H1 (cell line): ENCODE measurements around the gene FOXRED1. TPM values are rescaled to one million over a fixed set of nuclear protein-coding genes. Genes with fewer than 3 reads are reported as not detected.

Source experiments
- CTCF ChIA-PET: fragments of 300-600 bp; sonication (Branson Sonifier 250); formaldehyde crosslinking; loops from one replicate; lab custom pipeline; 2021; ENCODE audit not compliant: partially characterized antibody; lab: Charles Lee
- POLR2A ChIA-PET: fragments of 300-600 bp; sonication (Branson Sonifier 250); formaldehyde crosslinking; loops from one replicate; lab custom pipeline; 2021; ENCODE audit warnings: inconsistent platforms; ENCODE audit not compliant: partially characterized antibody; lab: Charles Lee
- DNase-seq, 2 experiments: peaks; one replicate each; pipeline versions ENCODE4 v3.0.0 to v3.0.0-alpha.2; 2010 to 2022; ENCODE audit warnings: low spot score in 2 of 2, low read depth in 1 of 2, mixed read lengths in 1 of 2
- FAIRE-seq: peaks from 2 replicates; lab custom pipeline; 2011; peaks lifted over from hg19 to GRCh38; lab: Jason Lieb, UNC
- H2AFZ ChIP-seq: 2 replicates; pipeline ENCODE4 v1.8.1; 2012; ENCODE audit warnings: low read length, inconsistent platforms
- H2AK5ac ChIP-seq: 2 replicates; pipeline ENCODE4 v1.6.1; 2013; ENCODE audit warnings: low read depth, low read length
- H2BK120ac ChIP-seq: replicated peaks from 2 replicates; pipeline ENCODE3; 2013; ENCODE audit warnings: low read depth, low read length, inconsistent platforms
- H2BK12ac ChIP-seq: 2 replicates; pipeline ENCODE4 v1.6.1; 2013; ENCODE audit warnings: low read depth, low read length
- H2BK15ac ChIP-seq: 2 replicates; pipeline ENCODE4 v1.6.1; 2013; ENCODE audit warnings: low read length
- H2BK20ac ChIP-seq: 2 replicates; pipeline ENCODE4 v1.6.1; 2013; ENCODE audit warnings: low read length
- H2BK5ac ChIP-seq: 2 replicates; pipeline ENCODE4 v1.6.1; 2013; ENCODE audit warnings: low read depth, low read length
- H3K14ac ChIP-seq: 2 replicates; pipeline ENCODE4 v1.6.1; 2013; ENCODE audit warnings: inconsistent platforms; ENCODE audit not compliant: insufficient read length
- H3K18ac ChIP-seq: 2 replicates; pipeline ENCODE4 v1.6.1; 2013; ENCODE audit warnings: low read length; ENCODE audit errors: extremely low read depth
- H3K23ac ChIP-seq: 2 replicates; pipeline ENCODE4 v1.6.1; 2013; ENCODE audit warnings: inconsistent platforms; ENCODE audit not compliant: insufficient read length
- H3K23me2 ChIP-seq: 2 replicates; pipeline ENCODE4 v1.6.1; 2013; ENCODE audit warnings: low read depth, low read length
- H3K27ac ChIP-seq: 2 replicates; pipeline ENCODE4 v1.6.1; 2011; ENCODE audit warnings: low read depth, low read length, inconsistent platforms
- H3K27me3 ChIP-seq, 4 experiments: replicated peaks in 1 of 4; 1 replicate in 1 of 4; 2 replicates in 3 of 4; pipeline versions ENCODE4 v1.6.1 to v1.8.1; 2011 to 2013; ENCODE audit warnings: low read length in 3 of 4, mild to moderate bottlenecking in 3 of 4, inconsistent platforms in 2 of 4, mixed read lengths in 2 of 4, moderate library complexity in 1 of 4; ENCODE audit not compliant: control insufficient read depth in 3 of 4, insufficient read depth in 3 of 4; ENCODE audit errors: extremely low read depth in 1 of 4
- H3K36me3 ChIP-seq, 4 experiments: 2 replicates each; pipeline versions ENCODE4 v1.6.1 to v1.8.1; 2011 to 2013; ENCODE audit warnings: mild to moderate bottlenecking in 4 of 4, low read length in 3 of 4, moderate library complexity in 2 of 4, control low read depth in 1 of 4, inconsistent platforms in 1 of 4; ENCODE audit not compliant: insufficient read depth in 4 of 4, control insufficient read depth in 2 of 4
- H3K4ac ChIP-seq: replicated peaks from 2 replicates; pipeline ENCODE3; 2013; ENCODE audit warnings: low read length, low read depth, mixed read lengths, inconsistent platforms; ENCODE audit not compliant: insufficient read length
- H3K4me1 ChIP-seq, 4 experiments: replicated peaks in 1 of 4; 1 replicate in 1 of 4; 2 replicates in 3 of 4; pipeline versions ENCODE4 v1.6.1 to v1.8.1; 2011 to 2013; ENCODE audit warnings: low read length in 3 of 4, inconsistent platforms in 2 of 4, mixed read lengths in 1 of 4; ENCODE audit not compliant: insufficient read depth in 4 of 4, control insufficient read depth in 3 of 4
- H3K4me2 ChIP-seq, 2 experiments: 2 replicates each; pipeline versions ENCODE4 v1.6.1 to v1.8.1; 2011 to 2013; ENCODE audit warnings: low read depth in 2 of 2, low read length in 2 of 2, control low read depth in 1 of 2, inconsistent platforms in 1 of 2, mild to moderate bottlenecking in 1 of 2; ENCODE audit not compliant: insufficient read depth in 1 of 2
- H3K4me3 ChIP-seq, 4 experiments: fragments of 200-600, 300-600 bp in 1 of 4; sonication (generic), shearing (Covaris generic), sonication (Bioruptor Twin) in 1 of 4; 2 replicates each; pipeline versions ENCODE4 v1.5.1 to v1.8.1; 2011 to 2016; ENCODE audit warnings: low read length in 4 of 4, low read depth in 3 of 4, control low read depth in 2 of 4, inconsistent platforms in 2 of 4, mild to moderate bottlenecking in 2 of 4, mixed read lengths in 1 of 4, moderate library complexity in 1 of 4; ENCODE audit not compliant: insufficient read depth in 2 of 4; ENCODE audit errors: extremely low read depth in 1 of 4
- H3K56ac ChIP-seq: replicated peaks from 2 replicates; pipeline ENCODE3; 2013; ENCODE audit warnings: low read depth, mild to moderate bottlenecking, mixed read lengths, low read length, inconsistent platforms; ENCODE audit not compliant: insufficient read length
- H3K79me1 ChIP-seq: 2 replicates; pipeline ENCODE4 v1.6.1; 2013; ENCODE audit warnings: low read depth, low read length, control low read depth
- H3K79me2 ChIP-seq, 2 experiments: 2 replicates each; pipeline versions ENCODE4 v1.6.1 to v1.8.1; 2012 to 2013; ENCODE audit warnings: low read length in 2 of 2, mild to moderate bottlenecking in 2 of 2, inconsistent platforms in 1 of 2; ENCODE audit not compliant: insufficient read depth in 2 of 2, control insufficient read depth in 1 of 2
- H3K9ac ChIP-seq, 4 experiments: replicated peaks in 1 of 4; 1 replicate in 1 of 4; 2 replicates in 3 of 4; pipeline versions ENCODE4 v1.6.1 to v1.8.1; 2011 to 2013; ENCODE audit warnings: low read depth in 3 of 4, low read length in 3 of 4, control low read depth in 2 of 4, mild to moderate bottlenecking in 2 of 4, moderate library complexity in 2 of 4, inconsistent platforms in 1 of 4; ENCODE audit errors: extremely low read depth in 1 of 4
- H3K9me3 ChIP-seq, 2 experiments: 2 replicates each; pipeline versions ENCODE4 v1.6.1 to v1.8.1; 2012 to 2013; ENCODE audit warnings: mild to moderate bottlenecking in 2 of 2, moderate library complexity in 2 of 2, control low read depth in 1 of 2, inconsistent platforms in 1 of 2, low read depth in 1 of 2, low read length in 1 of 2, mixed read lengths in 1 of 2; ENCODE audit not compliant: insufficient read depth in 2 of 2
- H4K20me1 ChIP-seq, 2 experiments: replicated peaks in 1 of 2; 2 replicates each; pipeline versions ENCODE3 to v1.8.1; 2011 to 2013; ENCODE audit warnings: inconsistent platforms in 2 of 2, low read length in 2 of 2, mild to moderate bottlenecking in 1 of 2; ENCODE audit not compliant: insufficient read depth in 2 of 2, control insufficient read depth in 1 of 2
- H4K5ac ChIP-seq: 2 replicates; pipeline ENCODE4 v1.6.1; 2013; ENCODE audit warnings: low read length, low read depth, mixed read lengths, inconsistent platforms; ENCODE audit not compliant: insufficient read length
- H4K8ac ChIP-seq: 2 replicates; pipeline ENCODE4 v1.8.0; 2013; ENCODE audit warnings: mild to moderate bottlenecking, moderate library complexity, low read length, inconsistent platforms; ENCODE audit not compliant: insufficient read depth; ENCODE audit errors: extremely low read depth
- H4K91ac ChIP-seq: replicated peaks from 2 replicates; pipeline ENCODE3; 2013; ENCODE audit warnings: low read length, mixed read lengths, inconsistent platforms; ENCODE audit not compliant: insufficient read length
- EGR1 ChIP-seq: IDR thresholded peaks from 2 replicates; pipeline ENCODE4 v1.6.1; 2011; ENCODE audit warnings: low read depth, low read length, borderline replicate concordance
- FOSL1 ChIP-seq: IDR thresholded peaks from 2 replicates; pipeline ENCODE4 v1.6.1; 2011; ENCODE audit warnings: mild to moderate bottlenecking, low read depth, low read length, moderate library complexity; ENCODE audit not compliant: insufficient read depth
- GABPA ChIP-seq: IDR thresholded peaks from 2 replicates; pipeline ENCODE4 v1.6.1; 2011; ENCODE audit warnings: mild to moderate bottlenecking, low read length, moderate library complexity, borderline replicate concordance; ENCODE audit not compliant: insufficient read depth
- GTF2F1 ChIP-seq: IDR thresholded peaks from 2 replicates; pipeline ENCODE4 v1.6.1; 2012; ENCODE audit warnings: low read depth, low read length, improper control_type of control experiment, borderline replicate concordance
- HDAC2 ChIP-seq, 2 experiments: fragments of 300-600 bp in 1 of 2; sonication (generic) in 1 of 2; IDR thresholded peaks; 2 replicates each; pipeline ENCODE4 v1.6.1; 2011 to 2012; ENCODE audit warnings: low read depth in 2 of 2, low read length in 2 of 2, mild to moderate bottlenecking in 2 of 2, moderate library complexity in 2 of 2, borderline replicate concordance in 1 of 2, inconsistent platforms in 1 of 2
- JUN ChIP-seq: IDR thresholded peaks from 2 replicates; pipeline ENCODE4 v1.6.1; 2011; ENCODE audit warnings: low read depth, mild to moderate bottlenecking, improper control_type of control experiment, low read length
- KDM1A ChIP-seq: fragments of 200-600, 300-600 bp; sonication (generic); IDR thresholded peaks from 2 replicates; pipeline ENCODE4 v1.7.1; 2016; ENCODE audit warnings: mild to moderate bottlenecking, low read length, borderline replicate concordance
- POU5F1 ChIP-seq: IDR thresholded peaks from 2 replicates; pipeline ENCODE4 v1.6.1; 2011; ENCODE audit warnings: low read depth, mild to moderate bottlenecking, low read length, moderate library complexity
- RFX5 ChIP-seq: IDR thresholded peaks from 2 replicates; pipeline ENCODE4 v1.6.1; 2011; ENCODE audit warnings: low read depth, low read length, improper control_type of control experiment, borderline replicate concordance
- SIRT6 ChIP-seq: IDR thresholded peaks from one replicate; pipeline ENCODE4 v1.7.1; 2012; ENCODE audit warnings: low read length, inconsistent platforms
- TCF12 ChIP-seq: IDR thresholded peaks from 2 replicates; pipeline ENCODE4 v1.6.1; 2011; ENCODE audit warnings: low read depth, mild to moderate bottlenecking, low read length
- WGBS, 2 experiments: shearing (Covaris generic) in 1 of 2; methylation state at CpG; one replicate each; pipeline versions ENCODE4 v1.1.6 to v1.1.7; 2013 to 2015; ENCODE audit warnings: low lambda C conversion rate in 2 of 2, mixed read lengths in 2 of 2, inconsistent platforms in 1 of 2, low coverage in 1 of 2, missing lambda C conversion rate in 1 of 2; ENCODE audit not compliant: insufficient replicate concordance in 2 of 2, insufficient coverage in 1 of 2, insufficient read length in 1 of 2; ENCODE audit errors: extremely low coverage in 1 of 2, missing lambda C conversion rate in 1 of 2; 5-methylcytosine and 5-hydroxymethylcytosine counted together
- polyA plus RNA-seq, 7 experiments: library from polyadenylated mRNA; depleted of rRNA in 3 of 7; stranded (reverse) in 5 of 7; unstranded in 2 of 7; fragments of >200 nt in 5 of 7; fragments of 200-250 nt in 2 of 7; gene quantifications; 1 replicate in 5 of 7; 2 replicates in 1 of 7; 4 replicates in 1 of 7; pipeline versions ENCODE4 v1.2.1 to v1.2.3, GENCODE V29; 2011 to 2013; ENCODE audit warnings: missing spikeins in 2 of 7, mixed read lengths in 2 of 7
- total RNA-seq: library from RNA; stranded (reverse); fragmentation: NEBNext Ultra II Directional; extraction: Animal tissue kit (Norgen Biotek cat#: 25700); gene quantifications from 2 replicates; pipeline ENCODE4 v1.2.1, GENCODE V29; 2021

The FOXRED1 gene
- total and polyA plus RNA-seq, 2 of the 8 experiments (the other 6 are each of a cell fraction or from before 2014, with no cell fraction given), result 48.8 to 99.4 TPM

DNA sequence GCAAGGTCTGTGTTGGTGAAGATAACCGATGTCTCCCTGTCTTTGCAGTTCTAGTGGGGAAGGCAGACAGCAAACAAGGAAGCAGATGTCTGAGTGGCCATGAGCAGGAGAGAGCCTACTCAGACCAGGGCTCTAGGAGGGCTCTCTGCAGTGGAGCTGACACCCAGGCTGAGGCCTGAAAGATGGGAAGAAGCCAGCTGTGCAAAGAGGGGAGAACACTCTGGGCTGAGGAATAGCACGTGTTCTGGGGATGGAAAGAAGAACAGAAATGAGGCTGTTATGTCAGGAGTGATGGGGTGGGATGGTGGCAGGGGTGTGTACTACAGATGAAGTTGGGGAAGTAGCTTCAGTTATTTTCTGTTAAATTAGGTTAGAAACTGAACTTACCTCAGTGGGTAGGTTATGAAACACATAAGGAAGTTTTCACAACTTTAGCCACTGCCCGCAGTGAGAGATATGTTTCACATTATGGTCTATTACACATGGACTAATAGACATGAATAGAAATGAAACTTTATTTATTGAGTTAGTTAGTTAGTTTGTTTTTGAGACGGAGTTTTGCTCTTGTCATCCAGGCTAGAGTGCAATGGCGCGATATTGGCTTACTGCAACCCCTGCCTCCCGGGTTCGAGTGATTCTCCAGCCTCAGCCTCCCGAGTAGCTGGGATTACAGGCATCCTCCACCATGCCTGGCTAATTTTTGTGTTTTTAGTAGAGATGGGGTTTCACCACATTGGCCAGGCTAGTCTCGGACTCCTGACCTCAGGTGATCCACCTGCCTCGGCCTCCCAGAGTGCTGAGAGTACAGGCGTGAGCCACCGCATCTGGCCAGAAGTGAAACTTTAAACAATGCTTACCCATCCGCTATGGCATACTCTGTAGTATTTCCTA lies 42.7 kb downstream of the FOXRED1 start:
- no peak overlapping the region for H2BK15ac ChIP-seq
- no peak overlapping the region for H2BK5ac ChIP-seq
- peaks cover 0 to 1% of the 10 kb centered on the region in 2 experiments for H4K20me1 ChIP-seq
- ChIA-PET POLR2A (interaction anchor here (0.9 to 1.4 kb wide), 3 partner anchors 8 to 45 kb away, joined by 3 read pairs; partner anchors contain the start of gene DCPS), CTCF (interaction anchor here (0.8 to 4.8 kb wide), 37 partner anchors 8 to 255 kb away, joined by 3 to 31 read pairs (median 6); partner anchors contain the start of gene ST3GAL4)
- no peak overlapping the region for H2BK120ac ChIP-seq
- no peak overlapping the region for H2AK5ac ChIP-seq
- H3K79me1 ChIP-seq, result no peaks in the 10 kb centered on the region
- no peak for FAIRE-seq
- no peak overlapping the region for H2BK12ac ChIP-seq
- H3K56ac ChIP-seq, result no peak overlapping the region
- H4K5ac ChIP-seq, result no peak overlapping the region
- H3K4me3 ChIP-seq, result no peak overlapping the region
- peaks cover 0 to 4% (median 2%) of the 10 kb centered on the region in 4 experiments; a peak in 2 of 8 replicates for H3K36me3 ChIP-seq
- H3K4ac ChIP-seq, result no peak overlapping the region
- no peak overlapping the region for H2BK20ac ChIP-seq
- H3K23ac ChIP-seq, result no peak overlapping the region
- no peak overlapping the region for H4K8ac ChIP-seq
- H3K27ac ChIP-seq, result no peak overlapping the region
- H3K18ac ChIP-seq, result no peak overlapping the region
- no peak overlapping the region for H2AFZ ChIP-seq
- 92% methylated on average over 14 of the region's 14 CpGs; no CpG with 5 or more reads in 1 of the 2 experiments for WGBS, 2 experiments
- TF ChIP-seq GABPA, result no peak
- no peak for TF ChIP-seq JUN
- no peak for TF ChIP-seq HDAC2 (IDR thresholded peaks at IDR 0.05; ENCODE audit: borderline replicate concordance in 1 of 2, low read depth in 2 of 2, low read length in 2 of 2)
- no peak for TF ChIP-seq SIRT6
- TF ChIP-seq FOSL1, result no peak
- TF ChIP-seq POU5F1, result no peak
- TF ChIP-seq RFX5, result no peak
- no peak for TF ChIP-seq TCF12
- no peak for TF ChIP-seq GTF2F1
- TF ChIP-seq KDM1A, result no peak
- TF ChIP-seq EGR1, result no peak
- H3K4me1 ChIP-seq, result no peaks in the 10 kb centered on the region
- DNase-seq, result no peak
- no peaks in the 10 kb centered on the region for H3K9me3 ChIP-seq
- H3K27me3 ChIP-seq, result no peaks in the 10 kb centered on the region
- no peak overlapping the region for H3K4me2 ChIP-seq
- H4K91ac ChIP-seq, result no peak overlapping the region
- H3K9ac ChIP-seq, result no peak overlapping the region; a peak in 1 of 7 replicates
- H3K14ac ChIP-seq, result no peak overlapping the region
- no peaks in the 10 kb centered on the region for H3K79me2 ChIP-seq
- no peaks in the 10 kb centered on the region for H3K23me2 ChIP-seq
